ENCODE measurements around the gene NRIP1. TPM values are rescaled to one million over a fixed set of nuclear protein-coding genes. Genes with fewer than 3 reads are reported as not detected.

The NRIP1 gene
- total and polyA plus RNA-seq, 2 of the 8 experiments (the other 6 are each of a cell fraction or from before 2014, with no cell fraction given) = 1.5 to 9.3 TPM

- POLR2A ChIA-PET (ENCODE audit: partially characterized antibody) = no interaction called here
- TF ChIP-seq TAF7 (optimal IDR thresholded peaks at IDR 0.05; ENCODE audit: borderline replicate concordance, low read depth, low read length) (no peak), CBX5 (IDR thresholded peaks at IDR 0.05; ENCODE audit: low read depth, low read length) (no peak), BCL11A (IDR thresholded peaks at IDR 0.05; ENCODE audit: low read depth in 2 of 2, low read length in 2 of 2) (no peak), JUN (IDR thresholded peaks at IDR 0.05; ENCODE audit: low read depth, low read length) (no peak), GABPA (IDR thresholded peaks at IDR 0.05; ENCODE audit: borderline replicate concordance, insufficient read depth, low read length) (no peak), MAX (IDR thresholded peaks at IDR 0.05) (no peak), CHD2 (IDR thresholded peaks at IDR 0.05; ENCODE audit: low read length) (no peak), SIX5 (IDR thresholded peaks at IDR 0.05; ENCODE audit: low read depth, low read length) (no peak), SUZ12 (IDR thresholded peaks at IDR 0.05; ENCODE audit: low read length) (no peak), ATF2 (IDR thresholded peaks at IDR 0.05; ENCODE audit: low read length) (no peak), CHD1 (IDR thresholded peaks at IDR 0.05; ENCODE audit: low read depth, low read length) (no peak), TEAD4 (IDR thresholded peaks at IDR 0.05; ENCODE audit: low read depth, low read length) (no peak), TAF1 (IDR thresholded peaks at IDR 0.05; ENCODE audit: low read depth, low read length) (no peak)
Observed at GRCh38 chr21:14985306-14985705, 79.5 kb downstream of the NRIP1 start.

More at GRCh38 chr21:14985306-14985705, 79.5 kb downstream of the NRIP1 start:
- H3K27ac ChIP-seq (ENCODE audit: low read depth, low read length) = no peak overlapping the region
- no peak overlapping the region for H2BK5ac ChIP-seq (ENCODE audit: low read depth, low read length)
- H3K23me2 ChIP-seq (ENCODE audit: low read depth, low read length) = no peaks in the 10 kb centered on the region
- FAIRE-seq (no peak), DNase-seq (ENCODE audit: low read depth in 1 of 2, low spot score in 2 of 2) (no peak)
- WGBS, 2 experiments (ENCODE audit: extremely low coverage in 1 of 2, insufficient coverage in 1 of 2, insufficient read length in 1 of 2, insufficient replicate concordance in 2 of 2, low coverage in 1 of 2, low lambda C conversion rate in 2 of 2, missing lambda C conversion rate in 1 of 2) = 92% methylated on average over 3 of the region's 3 CpGs; no CpG with 5 or more reads in 1 of the 2 experiments
- H2BK120ac ChIP-seq (replicated peaks; ENCODE audit: low read depth, low read length) = no peak overlapping the region
- H3K4ac ChIP-seq (replicated peaks; ENCODE audit: insufficient read length, low read depth, low read length) = no peak overlapping the region
- H2BK20ac ChIP-seq (ENCODE audit: low read length) = no peak overlapping the region
- no peak overlapping the region for H3K18ac ChIP-seq (ENCODE audit: extremely low read depth, low read length)
- H3K14ac ChIP-seq (ENCODE audit: insufficient read length) = no peak overlapping the region
- H3K4me3 ChIP-seq (ENCODE audit: extremely low read depth in 1 of 4, insufficient read depth in 2 of 4, low read depth in 3 of 4, low read length in 4 of 4) = no peak overlapping the region
- no peak overlapping the region for H3K9ac ChIP-seq (replicated peaks in 1 of 4; ENCODE audit: extremely low read depth in 1 of 4, low read depth in 3 of 4, low read length in 3 of 4)
- no peak overlapping the region for H3K4me2 ChIP-seq (ENCODE audit: insufficient read depth in 1 of 2, low read depth in 2 of 2, low read length in 2 of 2)
- H2BK15ac ChIP-seq (ENCODE audit: low read length) = no peak overlapping the region
- H3K4me1 ChIP-seq (replicated peaks in 1 of 4; ENCODE audit: control insufficient read depth in 3 of 4, insufficient read depth in 4 of 4, low read length in 3 of 4) = peaks cover 0 to 4% (median 1%) of the 10 kb centered on the region in 4 experiments; a peak in 3 of 7 replicates
- CTCF ChIA-PET (ENCODE audit: partially characterized antibody) = no interaction called here
- H3K79me2 ChIP-seq (ENCODE audit: control insufficient read depth in 1 of 2, insufficient read depth in 2 of 2, low read length in 2 of 2) = no peaks in the 10 kb centered on the region
- H4K8ac ChIP-seq (ENCODE audit: extremely low read depth, insufficient read depth, low read length) = no peak overlapping the region
- no peaks in the 10 kb centered on the region for H3K79me1 ChIP-seq (ENCODE audit: low read depth, low read length)
- no peak overlapping the region for H3K56ac ChIP-seq (replicated peaks; ENCODE audit: insufficient read length, low read depth, low read length)
- no peaks in the 10 kb centered on the region; a peak in 1 of 4 replicates for H3K9me3 ChIP-seq (ENCODE audit: insufficient read depth in 2 of 2, low read depth in 1 of 2, low read length in 1 of 2)
- no peak overlapping the region for H4K5ac ChIP-seq (ENCODE audit: insufficient read length, low read depth, low read length)
- H3K36me3 ChIP-seq (ENCODE audit: control insufficient read depth in 2 of 4, insufficient read depth in 4 of 4, low read length in 3 of 4) = no peaks in the 10 kb centered on the region; a peak in 2 of 8 replicates
- no peak overlapping the region for H2AFZ ChIP-seq (ENCODE audit: low read length)
- no peak overlapping the region for H4K91ac ChIP-seq (replicated peaks; ENCODE audit: insufficient read length, low read length)
- no peak overlapping the region for H3K23ac ChIP-seq (ENCODE audit: insufficient read length)
- H4K20me1 ChIP-seq (replicated peaks in 1 of 2; ENCODE audit: control insufficient read depth in 1 of 2, insufficient read depth in 2 of 2, low read length in 2 of 2) = peaks cover 0 to 3% of the 10 kb centered on the region in 2 experiments
- H3K27me3 ChIP-seq (replicated peaks in 1 of 4; ENCODE audit: control insufficient read depth in 3 of 4, extremely low read depth in 1 of 4, insufficient read depth in 3 of 4, low read length in 3 of 4) = peaks cover 0 to 10% (median 4%) of the 10 kb centered on the region in 4 experiments; a peak in 4 of 7 replicates
- H2BK12ac ChIP-seq (ENCODE audit: low read depth, low read length) = no peak overlapping the region
- H2AK5ac ChIP-seq (ENCODE audit: low read depth, low read length) = no peak overlapping the region
